ENCODE results near the gene UBASH3B. TPM values are rescaled to one million over a fixed set of nuclear protein-coding genes. Genes with fewer than 3 reads are reported as not detected.
"Not testable (repeated sequence)": the region's sequence is repeated elsewhere in the genome, so short reads cannot be mapped to it uniquely, and the experiment has no call there.

UBASH3B gene, protein sequence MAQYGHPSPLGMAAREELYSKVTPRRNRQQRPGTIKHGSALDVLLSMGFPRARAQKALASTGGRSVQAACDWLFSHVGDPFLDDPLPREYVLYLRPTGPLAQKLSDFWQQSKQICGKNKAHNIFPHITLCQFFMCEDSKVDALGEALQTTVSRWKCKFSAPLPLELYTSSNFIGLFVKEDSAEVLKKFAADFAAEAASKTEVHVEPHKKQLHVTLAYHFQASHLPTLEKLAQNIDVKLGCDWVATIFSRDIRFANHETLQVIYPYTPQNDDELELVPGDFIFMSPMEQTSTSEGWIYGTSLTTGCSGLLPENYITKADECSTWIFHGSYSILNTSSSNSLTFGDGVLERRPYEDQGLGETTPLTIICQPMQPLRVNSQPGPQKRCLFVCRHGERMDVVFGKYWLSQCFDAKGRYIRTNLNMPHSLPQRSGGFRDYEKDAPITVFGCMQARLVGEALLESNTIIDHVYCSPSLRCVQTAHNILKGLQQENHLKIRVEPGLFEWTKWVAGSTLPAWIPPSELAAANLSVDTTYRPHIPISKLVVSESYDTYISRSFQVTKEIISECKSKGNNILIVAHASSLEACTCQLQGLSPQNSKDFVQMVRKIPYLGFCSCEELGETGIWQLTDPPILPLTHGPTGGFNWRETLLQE
- total RNA-seq: 10 to 100 TPM in 2 of 4 donors, 1 to 10 TPM in 2; 2.7 to 16.4 (median 9.7) TPM

DNA sequence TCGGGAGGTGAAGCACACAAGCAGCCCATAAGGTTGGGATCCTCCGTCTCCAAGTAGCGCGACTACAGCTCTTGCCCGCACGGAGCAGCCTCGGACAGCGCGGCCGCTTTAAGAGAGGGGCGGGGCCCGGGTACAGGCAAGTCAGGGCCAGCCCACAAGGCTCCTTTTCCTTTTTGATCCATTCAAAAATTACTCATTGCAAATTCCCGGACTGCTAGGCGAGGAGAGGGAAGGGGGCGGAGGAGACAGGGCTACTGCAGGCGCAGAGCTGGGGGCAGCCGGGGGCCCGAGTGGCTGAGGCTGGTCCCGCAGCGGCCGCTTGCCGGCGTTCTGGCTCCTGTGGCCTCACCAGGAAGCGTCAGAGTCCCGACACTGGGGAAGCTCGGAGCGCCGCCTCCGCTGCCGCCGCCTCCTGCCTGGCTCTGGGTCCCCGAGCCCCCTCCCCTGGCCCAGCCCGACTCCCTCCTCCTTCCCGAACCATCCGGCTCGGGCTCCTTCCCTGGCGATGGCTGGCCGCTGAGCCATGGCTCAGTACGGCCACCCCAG is at the start of gene UBASH3B:
Gene UBASH3B (plus strand): TSS at position 196 of the 546 bp plus-strand sequence. CDS start 328 bp downstream, at position 524.
- intact Hi-C loops (cut with DNase I): no loop called here
- TF ChIP-seq POLR2A (IDR thresholded peaks at IDR 0.05): peak in 2 of 4 donors; percentile 45 to 49
- TF ChIP-seq, protein P1, sequence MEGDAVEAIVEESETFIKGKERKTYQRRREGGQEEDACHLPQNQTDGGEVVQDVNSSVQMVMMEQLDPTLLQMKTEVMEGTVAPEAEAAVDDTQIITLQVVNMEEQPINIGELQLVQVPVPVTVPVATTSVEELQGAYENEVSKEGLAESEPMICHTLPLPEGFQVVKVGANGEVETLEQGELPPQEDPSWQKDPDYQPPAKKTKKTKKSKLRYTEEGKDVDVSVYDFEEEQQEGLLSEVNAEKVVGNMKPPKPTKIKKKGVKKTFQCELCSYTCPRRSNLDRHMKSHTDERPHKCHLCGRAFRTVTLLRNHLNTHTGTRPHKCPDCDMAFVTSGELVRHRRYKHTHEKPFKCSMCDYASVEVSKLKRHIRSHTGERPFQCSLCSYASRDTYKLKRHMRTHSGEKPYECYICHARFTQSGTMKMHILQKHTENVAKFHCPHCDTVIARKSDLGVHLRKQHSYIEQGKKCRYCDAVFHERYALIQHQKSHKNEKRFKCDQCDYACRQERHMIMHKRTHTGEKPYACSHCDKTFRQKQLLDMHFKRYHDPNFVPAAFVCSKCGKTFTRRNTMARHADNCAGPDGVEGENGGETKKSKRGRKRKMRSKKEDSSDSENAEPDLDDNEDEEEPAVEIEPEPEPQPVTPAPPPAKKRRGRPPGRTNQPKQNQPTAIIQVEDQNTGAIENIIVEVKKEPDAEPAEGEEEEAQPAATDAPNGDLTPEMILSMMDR (IDR thresholded peaks at IDR 0.05): peak in 1 of 6 experiments; percentile 6
- Histone ChIP-seq H3K9me3 (no peaks in the 10 kb centered on the region), H3K4me3 (peak within 1 kb of the TSS; percentile 74 to 91 (median 82)), H3K4me1 (peaks cover 4 to 45% (median 21%) of the 10 kb centered on the region in 3 donors), H3K27me3 (peaks cover 0 to 29% (median 0%) of the 10 kb centered on the region in 4 donors), H3K27ac (peak within 1 kb of the TSS; percentile 88 to 94 (median 90)), H3K36me3 (no peaks in the 10 kb centered on the region)
- peak; percentile 24 for DNase-seq
- 7% methylated on average over 3 of the region's 39 CpGs; no CpG with 5 or more reads in 1 of the 2 donors for WGBS, 2 donors

DNA sequence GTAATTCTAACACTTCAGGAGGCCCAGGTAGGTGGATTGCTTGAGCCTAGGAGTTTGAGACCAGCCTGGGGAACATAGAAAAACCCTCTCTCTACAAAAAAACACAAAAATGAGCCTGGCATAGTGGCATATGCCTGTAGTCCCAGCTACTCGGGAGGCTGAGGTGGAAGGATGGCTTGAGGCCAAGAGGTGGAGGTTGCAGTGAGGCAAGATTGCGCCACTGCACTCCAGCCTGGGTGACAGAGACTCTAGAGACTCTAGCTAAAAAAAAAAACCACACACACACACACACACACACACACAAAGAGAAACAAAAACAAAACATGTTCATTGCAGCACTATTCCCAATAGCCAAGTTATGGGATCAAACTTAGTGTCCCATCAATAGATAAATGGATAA is 48.4 kb upstream of the UBASH3B start:
- intact Hi-C loops (cut with DNase I); H3K4me3 ChIP-seq; H3K36me3 ChIP-seq; H3K27ac ChIP-seq; H3K9me3 ChIP-seq; H3K4me1 ChIP-seq; H3K27me3 ChIP-seq; DNase-seq: not testable (repeated sequence)
- 63 to 64% methylated on average over 2 of the region's 2 CpGs for WGBS, 2 donors

DNA sequence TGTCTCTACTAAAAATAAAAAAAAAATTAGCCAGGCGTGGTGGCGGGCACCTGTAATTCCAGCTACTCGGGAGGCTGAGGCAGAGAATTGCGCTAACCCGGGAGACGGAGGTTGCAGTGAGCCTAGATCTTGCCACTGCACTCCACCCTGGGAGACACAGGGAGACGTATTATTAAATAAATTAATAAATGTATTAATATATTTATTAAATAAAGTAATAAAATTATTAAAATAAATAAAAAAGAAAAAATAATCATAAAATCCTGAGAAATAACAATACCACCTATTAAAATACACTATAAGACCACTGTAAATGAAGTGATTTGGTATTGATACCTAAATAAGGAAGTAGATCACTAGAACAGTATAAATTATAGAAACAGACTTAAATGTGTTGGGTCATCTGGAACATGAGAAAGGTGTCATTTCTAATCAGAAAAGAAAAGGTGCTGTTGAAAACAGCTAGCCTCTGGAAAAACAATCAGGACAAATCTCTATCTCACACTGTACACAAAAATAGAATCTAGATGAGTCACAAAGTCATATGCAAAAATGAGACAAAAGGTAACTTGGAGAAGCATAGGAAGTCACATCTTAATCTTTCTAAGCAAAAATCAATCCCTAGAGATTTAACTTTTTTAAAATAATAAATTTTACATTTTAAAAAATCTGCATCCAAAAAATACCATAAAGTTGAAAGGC is 43.2 kb upstream of the UBASH3B start:
- H3K27me3 ChIP-seq: no peaks in the 10 kb centered on the region
- no peak overlapping the region for H3K4me3 ChIP-seq
- WGBS, 2 donors: 93 to 95% methylated on average over 7 of the region's 7 CpGs
- H3K9me3 ChIP-seq: no peaks in the 10 kb centered on the region
- no peaks in the 10 kb centered on the region for H3K4me1 ChIP-seq
- H3K27ac ChIP-seq: no peak overlapping the region
- no peak for TF ChIP-seq POLR2A (IDR thresholded peaks at IDR 0.05)
- TF ChIP-seq, protein P1 (IDR thresholded peaks at IDR 0.05): no peak
- H3K36me3 ChIP-seq: no peaks in the 10 kb centered on the region
- intact Hi-C loops (cut with DNase I): no loop called here
- no peak for DNase-seq

DNA sequence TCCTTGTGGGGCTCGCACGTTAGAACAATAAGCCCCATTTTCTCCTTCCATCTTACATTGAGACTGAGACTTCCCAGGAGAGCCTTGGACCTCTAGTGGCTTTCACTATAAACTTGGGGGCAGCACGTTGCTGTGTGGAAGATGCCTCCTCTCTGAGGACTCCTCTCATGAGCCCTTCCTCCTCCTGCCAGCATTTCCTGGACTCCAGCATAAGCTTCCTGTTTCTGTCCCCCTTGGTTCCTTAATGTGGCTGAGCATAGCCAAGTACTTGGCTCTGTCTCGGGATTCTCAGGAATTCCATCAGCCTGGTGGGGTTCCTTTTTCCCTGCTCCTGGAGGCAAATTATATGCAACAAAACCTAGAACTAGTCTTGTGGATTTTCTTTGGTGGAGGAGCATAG is 38.8 kb upstream of the UBASH3B start:
- H3K36me3 ChIP-seq: no peaks in the 10 kb centered on the region
- H3K27me3 ChIP-seq: no peaks in the 10 kb centered on the region
- TF ChIP-seq, protein P1 (IDR thresholded peaks at IDR 0.05): no peak
- no peak for TF ChIP-seq POLR2A (IDR thresholded peaks at IDR 0.05)
- no peaks in the 10 kb centered on the region for H3K4me1 ChIP-seq
- no peaks in the 10 kb centered on the region for H3K9me3 ChIP-seq
- WGBS, 2 donors: 57 to 72% methylated on average over 4 of the region's 4 CpGs
- intact Hi-C loops (cut with DNase I): no loop called here
- no peak overlapping the region for H3K27ac ChIP-seq
- H3K4me3 ChIP-seq: no peak overlapping the region
- DNase-seq: no peak

DNA sequence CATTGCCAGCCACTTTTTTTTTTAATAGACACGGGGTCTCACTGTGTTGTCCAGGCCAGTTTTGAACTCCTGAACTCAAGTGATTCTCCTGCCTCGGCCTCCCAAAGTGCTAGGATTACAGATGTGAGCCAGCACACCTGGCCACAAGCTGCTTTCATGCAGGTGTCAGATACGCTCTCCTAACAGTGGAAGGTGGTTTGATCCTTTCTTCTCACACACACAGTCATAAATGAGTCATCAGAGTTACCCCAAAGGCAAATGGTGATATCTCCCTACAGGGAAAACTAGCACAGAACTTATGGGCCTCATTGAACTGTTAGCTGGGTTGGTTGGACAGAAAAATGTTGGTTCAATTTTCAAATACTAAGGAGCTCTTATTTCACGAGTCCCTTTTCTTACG is 38.2 kb upstream of the UBASH3B start:
- H3K27me3 ChIP-seq: no peaks in the 10 kb centered on the region
- no peaks in the 10 kb centered on the region for H3K4me1 ChIP-seq
- intact Hi-C loops (cut with DNase I): no loop called here
- no peak overlapping the region for H3K4me3 ChIP-seq
- TF ChIP-seq, protein P1 (IDR thresholded peaks at IDR 0.05): no peak
- TF ChIP-seq POLR2A (IDR thresholded peaks at IDR 0.05): no peak
- no peak for DNase-seq
- H3K36me3 ChIP-seq: no peaks in the 10 kb centered on the region
- 42 to 64% methylated on average over 4 to 5 of the region's 5 CpGs for WGBS, 2 donors
- H3K9me3 ChIP-seq: no peaks in the 10 kb centered on the region
- no peak overlapping the region for H3K27ac ChIP-seq
